Omental fat pad (tissue), 4 donors: Measurements from ENCODE around the gene GNAZ. TPM values are rescaled to one million over a fixed set of nuclear protein-coding genes. Genes with fewer than 3 reads are reported as not detected.

Experiments
- ATAC-seq: fragments of 150-250 bp; one replicate; pipeline ENCODE4 v1.9.1; 2016; ENCODE audit warnings: mild to moderate bottlenecking, moderate library complexity; ENCODE audit not compliant: low FRiP score
- DNase-seq: peaks from one replicate; pipeline ENCODE4 v3.0.0-alpha.2; 2019; ENCODE audit warnings: low spot score
- CTCF ChIP-seq, 3 donors: fragments of 450-650 bp; IDR thresholded peaks; one replicate each; pipeline ENCODE4 v1.5.1; 2016 to 2017; ENCODE audit warnings: antibody characterized with exemption in 3 of 3, mild to moderate bottlenecking in 3 of 3, moderate library complexity in 2 of 3
- total RNA-seq, 4 donors: library from RNA; depleted of rRNA; stranded (reverse); fragments of >200 nt; gene quantifications; one replicate each; pipeline ENCODE4 v1.1.0, GENCODE V29; 2016

Gene GNAZ
- total RNA-seq, 4 donors from 2014 or later = 8.6 to 25.1 (median 16.5) TPM

GRCh38 chr22:23119494-23120414 is 49.4 kb downstream of the GNAZ start:
- DNase-seq (no peak), ATAC-seq (no peak)
- TF ChIP-seq CTCF (IDR thresholded peaks at IDR 0.05) = no peak

GRCh38 chr22:23120415-23120899 is 50.1 kb downstream of the GNAZ start:
- ATAC-seq = no peak
- TF ChIP-seq CTCF (IDR thresholded peaks at IDR 0.05) = no peak
- DNase-seq = no peak

- ATAC-seq = no peak
- DNase-seq = no peak
- no peak for TF ChIP-seq CTCF (IDR thresholded peaks at IDR 0.05)
Observed at GRCh38 chr22:23121000-23121421, 50.7 kb downstream of the GNAZ start.

GRCh38 chr22:23121424-23121823 is 51.1 kb downstream of the GNAZ start:
- no peak for TF ChIP-seq CTCF (IDR thresholded peaks at IDR 0.05)
- no peak for DNase-seq
- ATAC-seq = no peak

GRCh38 chr22:23122216-23122957 is 52.1 kb downstream of the GNAZ start:
- no peak for ATAC-seq

More at GRCh38 chr22:23122216-23122957, 52.1 kb downstream of the GNAZ start:
- DNase-seq = no peak
- TF ChIP-seq CTCF (IDR thresholded peaks at IDR 0.05) = no peak
